ENCODE results near the gene C10orf53. TPM values are rescaled to one million over a fixed set of nuclear protein-coding genes. Genes with fewer than 3 reads are reported as not detected.

Gene C10orf53
- not detected in 2 replicates for total RNA-seq

- Mint-ChIP-seq H3K27me3 (peaks cover 34% of the 10 kb centered on the region), H3K27ac (no peak within 1 kb of the TSS), H3K9me3 (peaks cover 13% of the 10 kb centered on the region), H3K4me3 (peak within 1 kb of the TSS; percentile 10), H3K4me1 (no peaks in the 10 kb centered on the region), H3K36me3 (ENCODE audit: low read depth) (no peaks in the 10 kb centered on the region)
- intact Hi-C loops (cut with micrococcal nuclease): no loop called here
- DNase-seq: peak; percentile 81
Observed at GRCh38 chr10:49679480-49679893, at the start of gene C10orf53. C10orf53 (plus strand) TSS chr10:49679651; CDS start chr10:49679698, 47 bp downstream.

GRCh38 chr10:49631975-49632374, 47.5 kb upstream of the C10orf53 start:
- no peak overlapping the region for H3K27ac Mint-ChIP-seq
- H3K4me1 Mint-ChIP-seq: no peaks in the 10 kb centered on the region
- no peaks in the 10 kb centered on the region for H3K9me3 Mint-ChIP-seq
- H3K36me3 Mint-ChIP-seq (ENCODE audit: low read depth): no peaks in the 10 kb centered on the region
- peaks cover 11% of the 10 kb centered on the region for H3K27me3 Mint-ChIP-seq
- no peak for DNase-seq
- intact Hi-C loops (cut with micrococcal nuclease): no loop called here
- H3K4me3 Mint-ChIP-seq: no peak overlapping the region

GRCh38 chr10:49632406-49633317, 46.8 kb upstream of the C10orf53 start:
- intact Hi-C loops (cut with micrococcal nuclease): no loop called here
- DNase-seq: no peak
- H3K4me1 Mint-ChIP-seq: no peaks in the 10 kb centered on the region
- peaks cover 18% of the 10 kb centered on the region for H3K27me3 Mint-ChIP-seq
- H3K4me3 Mint-ChIP-seq: no peak overlapping the region
- H3K36me3 Mint-ChIP-seq (ENCODE audit: low read depth): no peaks in the 10 kb centered on the region
- H3K9me3 Mint-ChIP-seq: no peaks in the 10 kb centered on the region
- H3K27ac Mint-ChIP-seq: no peak overlapping the region

- intact Hi-C loops (cut with micrococcal nuclease): no loop called here
- Mint-ChIP-seq H3K27me3 (peaks cover 22% of the 10 kb centered on the region), H3K4me3 (no peak overlapping the region), H3K4me1 (no peaks in the 10 kb centered on the region), H3K36me3 (ENCODE audit: low read depth) (no peaks in the 10 kb centered on the region), H3K9me3 (no peaks in the 10 kb centered on the region), H3K27ac (no peak overlapping the region)
- no peak for DNase-seq
Observed at GRCh38 chr10:49633327-49634068, 46.0 kb upstream of the C10orf53 start.

- DNase-seq: no peak
- H3K27me3 Mint-ChIP-seq: peaks cover 22% of the 10 kb centered on the region
- H3K9me3 Mint-ChIP-seq: no peaks in the 10 kb centered on the region
- H3K4me1 Mint-ChIP-seq: no peaks in the 10 kb centered on the region
- no peaks in the 10 kb centered on the region for H3K36me3 Mint-ChIP-seq (ENCODE audit: low read depth)
- no peak overlapping the region for H3K27ac Mint-ChIP-seq
- intact Hi-C loops (cut with micrococcal nuclease): no loop called here
- no peak overlapping the region for H3K4me3 Mint-ChIP-seq
Observed at GRCh38 chr10:49634069-49634660, 45.3 kb upstream of the C10orf53 start.

- Mint-ChIP-seq H3K36me3 (ENCODE audit: low read depth) (no peaks in the 10 kb centered on the region), H3K9me3 (no peaks in the 10 kb centered on the region), H3K4me3 (no peak overlapping the region), H3K27me3 (peaks cover 18% of the 10 kb centered on the region), H3K27ac (no peak overlapping the region), H3K4me1 (no peaks in the 10 kb centered on the region)
- intact Hi-C loops (cut with micrococcal nuclease): no loop called here
- DNase-seq: no peak
Observed at GRCh38 chr10:49642311-49642710, 37.1 kb upstream of the C10orf53 start.

- DNase-seq: no peak
- peaks cover 14% of the 10 kb centered on the region for H3K27me3 Mint-ChIP-seq
- no peaks in the 10 kb centered on the region for H3K36me3 Mint-ChIP-seq (ENCODE audit: low read depth)
- H3K9me3 Mint-ChIP-seq: no peaks in the 10 kb centered on the region
- intact Hi-C loops (cut with micrococcal nuclease): no loop called here
- H3K4me3 Mint-ChIP-seq: no peak overlapping the region
- peaks cover 4% of the 10 kb centered on the region for H3K4me1 Mint-ChIP-seq
- no peak overlapping the region for H3K27ac Mint-ChIP-seq
Observed at GRCh38 chr10:49643241-49644034, 36.0 kb upstream of the C10orf53 start.

GRCh38 chr10:49644035-49644646, 35.3 kb upstream of the C10orf53 start:
- no peaks in the 10 kb centered on the region for H3K9me3 Mint-ChIP-seq
- peaks cover 14% of the 10 kb centered on the region for H3K27me3 Mint-ChIP-seq
- H3K36me3 Mint-ChIP-seq (ENCODE audit: low read depth): no peaks in the 10 kb centered on the region
- no peak overlapping the region for H3K4me3 Mint-ChIP-seq
- no peak for DNase-seq
- H3K27ac Mint-ChIP-seq: no peak overlapping the region
- intact Hi-C loops (cut with micrococcal nuclease): no loop called here
- peaks cover 10% of the 10 kb centered on the region for H3K4me1 Mint-ChIP-seq

- Mint-ChIP-seq H3K9me3 (no peaks in the 10 kb centered on the region), H3K27ac (no peak overlapping the region), H3K27me3 (peaks cover 7% of the 10 kb centered on the region), H3K4me3 (no peak overlapping the region), H3K36me3 (ENCODE audit: low read depth) (no peaks in the 10 kb centered on the region), H3K4me1 (peaks cover 16% of the 10 kb centered on the region)
- no peak for DNase-seq
- intact Hi-C loops (cut with micrococcal nuclease): no loop called here
Observed at GRCh38 chr10:49645417-49645816, 34.0 kb upstream of the C10orf53 start.

GRCh38 chr10:49645871-49646870, 33.3 kb upstream of the C10orf53 start:
- Mint-ChIP-seq H3K36me3 (ENCODE audit: low read depth) (no peaks in the 10 kb centered on the region), H3K4me1 (peaks cover 16% of the 10 kb centered on the region), H3K27ac (no peak overlapping the region), H3K9me3 (no peaks in the 10 kb centered on the region), H3K4me3 (no peak overlapping the region), H3K27me3 (peaks cover 7% of the 10 kb centered on the region)
- intact Hi-C loops (cut with micrococcal nuclease): no loop called here
- DNase-seq: no peak

GRCh38 chr10:49647554-49647953, 31.9 kb upstream of the C10orf53 start:
- H3K4me3 Mint-ChIP-seq: no peak overlapping the region

More at GRCh38 chr10:49647554-49647953, 31.9 kb upstream of the C10orf53 start:
- Mint-ChIP-seq H3K27me3 (peaks cover 5% of the 10 kb centered on the region), H3K9me3 (no peaks in the 10 kb centered on the region), H3K27ac (no peak overlapping the region), H3K4me1 (peaks cover 16% of the 10 kb centered on the region), H3K36me3 (ENCODE audit: low read depth) (no peaks in the 10 kb centered on the region)
- intact Hi-C loops (cut with micrococcal nuclease): no loop called here
- no peak for DNase-seq
